Measurements from ENCODE around the gene NAPB.
A peak's percentile ranks its signal among the peaks of the same experiment; 100 is the strongest.

The NAPB gene

DNA sequence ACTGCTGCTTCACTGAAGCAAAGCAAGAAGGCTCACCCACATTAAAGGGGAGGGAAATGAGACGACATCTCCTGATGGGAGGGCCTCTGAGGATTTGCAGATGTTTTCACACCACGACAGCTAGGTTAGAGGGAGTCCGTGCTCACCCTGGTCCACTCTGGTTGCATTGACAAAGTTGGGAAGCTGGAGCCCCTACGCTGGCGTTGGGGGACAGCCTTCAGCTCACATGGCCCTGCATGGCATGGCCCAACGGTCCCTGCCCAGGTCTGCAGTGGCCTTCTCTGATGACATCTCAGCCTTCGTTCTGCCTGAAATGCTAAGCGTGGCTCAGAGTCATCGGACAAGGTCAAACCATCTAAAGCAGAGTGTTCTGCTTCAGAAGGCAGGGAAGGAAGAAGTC lies 3.8 kb upstream of the NAPB start:
- no peak overlapping the region for H3K4me3 ChIP-seq (replicated peaks; ENCODE audit: low read depth, low read length)
- TF ChIP-seq, protein P1, sequence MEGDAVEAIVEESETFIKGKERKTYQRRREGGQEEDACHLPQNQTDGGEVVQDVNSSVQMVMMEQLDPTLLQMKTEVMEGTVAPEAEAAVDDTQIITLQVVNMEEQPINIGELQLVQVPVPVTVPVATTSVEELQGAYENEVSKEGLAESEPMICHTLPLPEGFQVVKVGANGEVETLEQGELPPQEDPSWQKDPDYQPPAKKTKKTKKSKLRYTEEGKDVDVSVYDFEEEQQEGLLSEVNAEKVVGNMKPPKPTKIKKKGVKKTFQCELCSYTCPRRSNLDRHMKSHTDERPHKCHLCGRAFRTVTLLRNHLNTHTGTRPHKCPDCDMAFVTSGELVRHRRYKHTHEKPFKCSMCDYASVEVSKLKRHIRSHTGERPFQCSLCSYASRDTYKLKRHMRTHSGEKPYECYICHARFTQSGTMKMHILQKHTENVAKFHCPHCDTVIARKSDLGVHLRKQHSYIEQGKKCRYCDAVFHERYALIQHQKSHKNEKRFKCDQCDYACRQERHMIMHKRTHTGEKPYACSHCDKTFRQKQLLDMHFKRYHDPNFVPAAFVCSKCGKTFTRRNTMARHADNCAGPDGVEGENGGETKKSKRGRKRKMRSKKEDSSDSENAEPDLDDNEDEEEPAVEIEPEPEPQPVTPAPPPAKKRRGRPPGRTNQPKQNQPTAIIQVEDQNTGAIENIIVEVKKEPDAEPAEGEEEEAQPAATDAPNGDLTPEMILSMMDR (IDR thresholded peaks at IDR 0.05; ENCODE audit: low read length, missing control alignments), result no peak
- DNase-seq (ENCODE audit: low read depth), result no peak

- DNase-seq (ENCODE audit: low read depth), result peak; percentile 70
- H3K4me3 ChIP-seq (replicated peaks; ENCODE audit: low read depth, low read length), result peak overlapping the region; percentile 90
- TF ChIP-seq, protein P1 (IDR thresholded peaks at IDR 0.05; ENCODE audit: low read length, missing control alignments), result no peak
These were observed 1.0 kb downstream of the NAPB start for GRCh38 chr20:23419995-23420901.

- TF ChIP-seq, protein P1 (IDR thresholded peaks at IDR 0.05; ENCODE audit: low read length, missing control alignments), result no peak
- no peak for DNase-seq (ENCODE audit: low read depth)
- peak overlapping the region; percentile 90 for H3K4me3 ChIP-seq (replicated peaks; ENCODE audit: low read depth, low read length)
These were observed 1.7 kb downstream of the NAPB start for GRCh38 chr20:23419657-23419994.

DNA sequence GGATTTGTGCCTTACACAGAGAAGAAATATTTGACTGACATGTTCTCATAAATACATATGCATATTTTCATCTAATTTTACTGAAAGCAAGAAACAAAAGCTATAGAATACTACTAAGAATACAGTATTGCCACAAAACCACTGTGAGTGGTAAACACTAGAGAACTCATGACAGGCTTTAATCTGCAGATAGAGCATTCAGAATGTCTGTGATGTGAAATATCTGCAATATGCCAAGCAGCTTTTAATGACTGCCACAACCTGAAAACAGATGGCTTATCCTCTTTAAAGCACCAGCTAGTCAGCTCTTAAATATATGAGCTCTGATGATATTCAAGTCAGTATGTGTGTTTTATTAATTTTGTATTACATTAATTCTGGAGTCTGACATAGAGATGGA lies 3.4 kb downstream of the NAPB start:
- TF ChIP-seq, protein P1 (IDR thresholded peaks at IDR 0.05; ENCODE audit: low read length, missing control alignments), result no peak
- H3K4me3 ChIP-seq (replicated peaks; ENCODE audit: low read depth, low read length), result no peak overlapping the region
- DNase-seq (ENCODE audit: low read depth), result no peak

- DNase-seq (ENCODE audit: low read depth), result no peak
- H3K4me3 ChIP-seq (replicated peaks; ENCODE audit: low read depth, low read length), result no peak overlapping the region
- TF ChIP-seq, protein P1 (IDR thresholded peaks at IDR 0.05; ENCODE audit: low read length, missing control alignments), result no peak
These were observed 5.2 kb downstream of the NAPB start for GRCh38 chr20:23415959-23416583.

- no peak overlapping the region for H3K4me3 ChIP-seq (replicated peaks; ENCODE audit: low read depth, low read length)
- TF ChIP-seq, protein P1 (IDR thresholded peaks at IDR 0.05; ENCODE audit: low read length, missing control alignments), result no peak
- DNase-seq (ENCODE audit: low read depth), result no peak
These were observed 5.7 kb downstream of the NAPB start for GRCh38 chr20:23415555-23415954.
